ENCODE results near the gene APOBEC3B. TPM values are rescaled to one million over a fixed set of nuclear protein-coding genes. Genes with fewer than 3 reads are reported as not detected.
"Not testable (repeated sequence)": the region's sequence is repeated elsewhere in the genome, so short reads cannot be mapped to it uniquely, and the experiment has no call there.

APOBEC3B gene
- total and polyA plus RNA-seq, 2 experiments from 2014 or later = 2.2 to 11.0 TPM

GRCh38 chr22:38959590-38959989 lies 22.6 kb upstream of the APOBEC3B start:
- TF ChIP-seq CTCF (IDR thresholded peaks at IDR 0.05; ENCODE audit: poor library complexity) (no peak), EZH2phosphoT487 (IDR thresholded peaks at IDR 0.05; ENCODE audit: low read depth, severe bottlenecking, unreplicated experiment) (no peak), EZH2 (IDR thresholded peaks at IDR 0.05; ENCODE audit: borderline replicate concordance) (no peak)
- 86% methylated on average over 8 of the region's 8 CpGs for WGBS (ENCODE audit: low lambda C conversion rate, missing lambda C conversion rate)
- DNase-seq (ENCODE audit: low spot score) = no peak
- Histone ChIP-seq H3K4me1 (ENCODE audit: insufficient read depth) (peaks cover 19% of the 10 kb centered on the region), H3K4me3 (no peak overlapping the region), H2AFZ (no peak overlapping the region), H3K9me3 (ENCODE audit: low read depth) (no peaks in the 10 kb centered on the region), H3K79me2 (no peaks in the 10 kb centered on the region), H3K27ac (no peak overlapping the region), H3K4me2 (no peak overlapping the region), H3K36me3 (replicated peaks; ENCODE audit: insufficient read depth, low read depth) (no peaks in the 10 kb centered on the region), H4K20me1 (ENCODE audit: insufficient read depth, poor library complexity, severe bottlenecking) (no peaks in the 10 kb centered on the region), H3K27me3 (no peaks in the 10 kb centered on the region), H3K9me2 (replicated peaks; ENCODE audit: insufficient read depth) (no peaks in the 10 kb centered on the region)

GRCh38 chr22:38960673-38961072 lies 21.5 kb upstream of the APOBEC3B start:
- not testable (repeated sequence) for H3K27ac ChIP-seq; H2AFZ ChIP-seq; H3K4me2 ChIP-seq; H3K9me2 ChIP-seq (replicated peaks; ENCODE audit: insufficient read depth); DNase-seq (ENCODE audit: low spot score); H3K27me3 ChIP-seq; H3K79me2 ChIP-seq; H4K20me1 ChIP-seq (ENCODE audit: insufficient read depth, poor library complexity, severe bottlenecking); H3K36me3 ChIP-seq (replicated peaks; ENCODE audit: insufficient read depth, low read depth); H3K9me3 ChIP-seq (ENCODE audit: low read depth); H3K4me3 ChIP-seq
- H3K4me1 ChIP-seq (ENCODE audit: insufficient read depth) = peaks cover 17% of the 10 kb centered on the region
- 80% methylated on average over 4 of the region's 4 CpGs for WGBS (ENCODE audit: low lambda C conversion rate, missing lambda C conversion rate)

- H3K9me2 ChIP-seq (replicated peaks; ENCODE audit: insufficient read depth); DNase-seq (ENCODE audit: low spot score); H4K20me1 ChIP-seq (ENCODE audit: insufficient read depth, poor library complexity, severe bottlenecking); H3K27me3 ChIP-seq; H3K4me3 ChIP-seq; H3K9me3 ChIP-seq (ENCODE audit: low read depth); H2AFZ ChIP-seq; H3K79me2 ChIP-seq; H3K36me3 ChIP-seq (replicated peaks; ENCODE audit: insufficient read depth, low read depth): not testable (repeated sequence)
- Histone ChIP-seq H3K27ac (peak overlapping the region; percentile 80), H3K4me2 (peak overlapping the region; percentile 5), H3K4me1 (ENCODE audit: insufficient read depth) (peaks cover 16% of the 10 kb centered on the region)
- WGBS (ENCODE audit: low lambda C conversion rate, missing lambda C conversion rate) = 67% methylated on average over 5 of the region's 11 CpGs
These were observed 18.8 kb upstream of the APOBEC3B start for GRCh38 chr22:38963291-38963738.

DNA sequence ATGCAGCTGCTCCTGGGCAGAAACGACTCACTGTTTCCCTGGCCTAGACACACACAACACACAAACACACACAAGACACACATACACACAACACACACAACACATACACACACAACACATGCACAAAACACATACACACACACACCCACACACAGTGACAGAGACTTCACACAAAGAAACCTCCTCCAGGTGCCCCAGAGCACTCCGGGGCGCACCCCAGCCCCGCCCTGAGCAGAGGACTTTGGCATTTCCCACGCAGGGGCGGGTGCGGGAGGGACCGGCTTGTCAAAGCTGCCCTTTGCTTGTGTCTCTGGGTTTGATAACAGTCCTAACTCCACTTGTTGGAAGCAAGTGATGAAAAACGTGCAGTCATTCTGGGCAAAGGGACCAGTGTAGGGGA lies 18.3 kb upstream of the APOBEC3B start:
- Histone ChIP-seq H3K27me3 (no peaks in the 10 kb centered on the region), H3K27ac (peak overlapping the region; percentile 80), H3K4me3 (no peak overlapping the region), H3K79me2 (no peaks in the 10 kb centered on the region), H2AFZ (no peak overlapping the region), H3K36me3 (replicated peaks; ENCODE audit: insufficient read depth, low read depth) (no peaks in the 10 kb centered on the region), H3K4me1 (ENCODE audit: insufficient read depth) (peaks cover 16% of the 10 kb centered on the region), H3K9me3 (ENCODE audit: low read depth) (no peaks in the 10 kb centered on the region), H3K9me2 (replicated peaks; ENCODE audit: insufficient read depth) (no peaks in the 10 kb centered on the region), H3K4me2 (peak overlapping the region; percentile 38), H4K20me1 (ENCODE audit: insufficient read depth, poor library complexity, severe bottlenecking) (no peaks in the 10 kb centered on the region)
- 50% methylated on average over 9 of the region's 9 CpGs for WGBS (ENCODE audit: low lambda C conversion rate, missing lambda C conversion rate)
- TF ChIP-seq CTCF (IDR thresholded peaks at IDR 0.05; ENCODE audit: poor library complexity) (no peak), EZH2 (IDR thresholded peaks at IDR 0.05; ENCODE audit: borderline replicate concordance) (no peak), EZH2phosphoT487 (IDR thresholded peaks at IDR 0.05; ENCODE audit: low read depth, severe bottlenecking, unreplicated experiment) (no peak)
- DNase-seq (ENCODE audit: low spot score) = peak; percentile 90
